HG03095 (cell line): ENCODE results near the gene MOCS3.

ENCODE experiments used
- ATAC-seq: cut with Tn5 transposase; IDR thresholded peaks from one replicate; pipeline ENCODE4 v1.9.1; 2021; ENCODE audit warnings: moderate library complexity; ENCODE audit not compliant: unreplicated experiment

MOCS3 gene

DNA sequence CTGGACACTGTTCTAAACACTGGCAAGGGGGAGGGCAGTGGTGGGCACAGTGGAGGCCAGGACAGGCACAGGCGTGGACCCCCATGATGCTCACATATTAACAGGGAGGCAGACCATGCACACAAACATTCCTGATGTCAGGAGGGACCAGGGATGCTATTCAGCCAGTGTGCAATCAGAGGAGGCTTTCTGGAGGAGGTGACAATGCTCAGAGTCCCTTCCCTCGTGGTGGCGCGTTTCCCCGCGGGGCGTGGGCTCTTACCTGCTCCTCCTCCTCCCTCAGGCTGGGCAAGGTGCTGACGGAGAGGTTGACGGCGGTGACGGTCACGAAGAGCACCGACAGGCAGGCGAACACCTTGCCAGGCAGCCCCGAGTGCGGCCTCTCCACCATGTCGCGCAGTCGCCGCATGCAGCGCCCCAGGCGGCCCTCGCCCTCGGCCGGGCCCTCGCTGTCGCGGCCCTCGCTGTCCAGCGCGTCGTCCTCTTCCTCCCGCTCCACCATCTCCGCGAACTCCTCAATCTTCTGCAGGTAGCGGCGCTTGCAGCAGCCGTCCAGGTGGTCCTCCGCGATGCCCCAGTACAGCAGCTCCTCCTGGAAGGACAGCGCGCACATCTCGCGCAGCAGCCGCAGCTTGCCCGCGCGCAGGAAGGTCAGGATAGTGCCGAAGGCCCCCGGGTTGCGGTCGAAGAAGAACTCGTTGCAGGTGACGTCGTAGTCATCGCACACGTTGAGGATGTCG is 50.9 kb downstream of the MOCS3 start:
- no peak for ATAC-seq

DNA sequence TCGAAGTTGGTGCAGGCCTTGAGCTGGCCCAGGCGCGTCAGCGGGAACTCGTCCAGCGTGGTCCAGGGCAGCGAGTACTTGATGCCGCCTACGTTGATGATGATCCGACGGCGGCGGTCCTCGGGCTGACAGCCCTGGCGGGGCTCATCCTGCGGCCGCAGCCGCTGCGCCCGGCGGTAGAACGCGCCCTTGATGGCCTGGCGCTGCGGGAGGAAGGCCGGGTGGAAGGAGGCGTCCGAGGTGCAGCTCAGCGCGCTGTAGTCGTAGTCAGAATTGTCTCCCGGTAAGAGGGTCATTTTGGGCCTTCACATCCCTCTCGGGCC is 51.4 kb downstream of the MOCS3 start:
- no peak for ATAC-seq

DNA sequence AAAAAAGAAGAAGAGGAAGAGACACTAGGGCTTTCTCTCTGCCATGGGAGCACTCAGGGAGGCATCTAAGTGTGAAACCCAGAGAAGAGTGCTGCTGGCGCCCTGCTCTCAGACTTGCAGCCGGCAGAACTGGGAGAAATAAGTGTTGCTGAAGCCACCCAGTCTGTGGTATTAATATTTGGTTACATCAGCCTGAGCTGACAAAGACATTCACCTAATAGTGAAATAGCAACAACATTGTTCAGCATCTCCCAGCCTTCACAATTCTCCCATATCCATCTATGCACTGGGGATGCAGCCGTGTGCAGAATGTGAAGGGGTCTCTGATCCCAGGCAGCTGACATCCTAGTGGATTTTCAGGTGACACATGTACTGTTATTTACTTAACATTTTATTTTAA is 52.3 kb downstream of the MOCS3 start:
- ATAC-seq = no peak

DNA sequence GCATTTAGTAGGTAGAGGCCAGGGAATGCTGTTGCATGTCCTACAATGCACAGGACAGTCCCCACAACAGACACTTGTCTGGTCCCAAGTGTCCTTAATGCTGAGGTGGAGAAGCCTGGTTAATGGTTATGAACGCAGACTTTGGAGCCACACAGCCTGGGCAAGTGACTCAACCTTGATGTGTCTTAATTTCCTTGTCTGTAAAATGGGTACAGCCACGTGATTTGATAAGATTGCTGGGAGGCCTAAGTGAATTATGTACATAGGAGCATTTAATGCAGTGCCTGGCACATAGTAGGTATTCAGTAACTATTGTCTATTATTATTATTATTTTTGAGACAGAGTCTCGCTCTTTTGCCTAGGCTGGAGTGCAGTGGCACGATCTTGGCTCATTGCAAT is 52.9 kb downstream of the MOCS3 start:
- ATAC-seq = no peak

DNA sequence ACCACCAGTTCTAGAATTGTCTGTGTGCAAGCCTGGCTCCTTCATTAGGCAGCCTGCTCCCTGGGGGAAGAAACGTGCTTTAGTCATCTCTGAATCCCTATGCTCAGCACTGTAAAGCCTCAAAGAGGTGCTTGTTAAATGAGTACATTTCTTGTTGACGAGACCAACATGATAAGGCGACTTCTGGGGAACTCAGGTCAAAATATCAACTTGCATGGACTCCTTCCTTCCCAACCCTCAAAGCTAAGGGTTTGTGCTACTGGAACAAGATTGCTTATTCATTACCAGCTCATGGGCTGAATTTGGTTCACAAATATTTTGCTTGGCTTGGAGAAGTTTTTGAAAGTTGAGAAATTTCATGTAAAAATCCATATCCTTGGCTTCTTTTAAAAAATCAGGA is 53.7 kb downstream of the MOCS3 start:
- no peak for ATAC-seq
